Skin epidermis (tissue), 12 donors: ENCODE data around the gene CHD5.

ENCODE experiments used
- H3K27ac ChIP-seq, 21 experiments: fragments of 200-600 bp; sonication (generic) in 11 of 21; one replicate each; pipeline ENCODE4 v1.5.0; 2020; ENCODE audit warnings: mild to moderate bottlenecking in 3 of 21, inconsistent platforms in 2 of 21, moderate library complexity in 2 of 21
- H3K4me3 ChIP-seq, 7 experiments: fragments of 200-600 bp; sonication (generic) in 2 of 7; one replicate each; pipeline ENCODE4 v1.5.0; 2020; ENCODE audit warnings: inconsistent platforms in 2 of 7, mild to moderate bottlenecking in 2 of 7, moderate library complexity in 1 of 7

Gene CHD5

DNA sequence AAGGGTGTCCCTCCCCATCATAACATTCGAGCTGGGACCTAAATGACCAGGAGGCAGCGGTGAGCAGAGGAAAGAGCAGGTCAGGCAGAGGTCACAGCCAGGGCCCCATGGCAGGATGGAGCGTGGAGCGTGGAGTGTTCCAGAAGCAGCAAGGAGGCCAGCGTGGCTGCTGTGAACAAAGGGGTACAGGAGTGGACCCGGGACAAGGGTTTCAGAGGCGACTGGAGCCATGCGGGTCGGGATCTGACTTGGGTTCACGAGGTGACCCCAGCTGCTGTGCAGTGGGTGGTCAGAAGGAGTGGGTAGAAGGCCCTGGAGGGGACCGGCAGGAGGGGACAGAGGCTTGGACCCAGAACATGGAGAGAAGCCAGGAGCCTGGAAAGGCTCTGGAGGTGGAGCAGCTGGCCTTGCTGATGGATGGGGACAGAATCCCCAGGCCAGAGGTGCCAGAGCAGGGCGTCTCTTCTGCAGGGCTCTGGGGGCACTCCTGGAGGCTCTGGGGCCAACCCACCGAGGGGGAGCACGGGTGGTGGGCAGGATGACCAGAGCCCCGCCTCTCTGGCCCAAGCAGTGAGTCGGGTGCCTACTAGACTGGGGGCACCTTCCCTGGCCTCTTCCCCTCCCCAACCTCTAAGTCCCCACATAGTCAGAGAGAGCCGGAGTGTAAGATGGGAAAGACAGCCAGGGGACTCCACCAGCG is 2.3 kb downstream of the CHD5 start:
- no peak overlapping the region for H3K27ac ChIP-seq
- no peak overlapping the region for H3K4me3 ChIP-seq

DNA sequence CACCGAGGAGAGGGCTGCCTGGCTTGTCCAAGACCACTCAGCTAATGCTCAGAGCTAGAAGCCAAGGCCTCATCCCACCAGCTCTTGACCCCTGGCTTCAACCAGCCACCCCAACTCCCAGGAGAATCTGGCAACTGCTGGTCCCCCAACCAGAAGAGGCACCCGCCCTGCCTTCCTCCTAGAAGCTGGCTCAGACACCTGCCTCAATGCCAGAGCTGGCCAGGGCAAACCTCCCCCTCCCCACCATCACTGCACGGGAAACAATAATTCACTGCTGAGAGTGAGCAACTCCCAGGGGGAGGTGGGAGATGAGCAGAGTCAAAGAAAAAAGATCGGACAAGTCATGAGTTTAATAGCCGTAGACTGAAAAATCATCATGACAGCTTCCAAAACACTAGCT is 3.3 kb downstream of the CHD5 start:
- no peak overlapping the region for H3K4me3 ChIP-seq
- H3K27ac ChIP-seq, result no peak overlapping the region

DNA sequence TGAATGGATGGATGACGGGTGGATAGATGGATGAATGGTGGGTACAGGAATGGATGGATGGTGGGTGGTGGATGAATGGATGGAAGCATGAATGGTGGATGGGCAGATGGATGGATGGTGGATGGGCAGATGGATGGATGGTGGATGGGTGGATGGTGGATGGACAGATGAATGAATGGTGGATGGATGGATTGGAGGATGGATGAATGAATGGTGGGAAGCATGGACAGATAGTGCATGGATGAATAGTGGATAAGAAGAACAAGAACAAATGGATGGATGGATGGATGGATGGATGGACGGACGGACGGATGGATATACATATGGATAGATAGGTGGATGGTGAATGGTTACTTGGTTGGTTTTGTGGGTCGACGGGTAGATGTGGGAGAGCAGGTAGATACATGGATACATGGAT is 4.7 kb downstream of the CHD5 start:
- no peak overlapping the region for H3K27ac ChIP-seq

GRCh38 chr1:6174621-6175410 is 5.3 kb downstream of the CHD5 start:
- Histone ChIP-seq H3K27ac (no peak overlapping the region), H3K4me3 (no peak overlapping the region)

More for the DNA sequence above, 4.7 kb downstream of the CHD5 start:
- H3K4me3 ChIP-seq, result no peak overlapping the region

DNA sequence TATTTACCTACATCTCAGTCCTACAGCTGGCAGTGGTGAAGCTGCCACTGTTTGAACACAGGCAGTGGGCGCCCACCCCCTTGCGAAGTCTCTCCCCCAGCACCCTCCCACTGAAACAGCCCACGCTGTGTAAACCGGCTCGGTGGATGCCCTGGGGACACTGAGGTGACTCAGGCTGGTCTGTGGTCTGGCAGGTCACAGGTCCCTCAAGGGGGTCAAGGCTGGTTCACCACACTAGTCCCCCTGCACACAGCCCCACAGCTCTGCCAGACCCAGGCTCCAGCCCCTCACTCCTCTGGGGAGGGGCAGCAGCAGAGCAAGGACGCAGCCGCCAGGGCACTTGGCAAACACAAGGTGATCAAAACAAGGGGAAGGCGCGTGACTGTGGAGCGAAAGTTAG is 7.6 kb downstream of the CHD5 start:
- no peak overlapping the region for H3K27ac ChIP-seq
- no peak overlapping the region for H3K4me3 ChIP-seq

GRCh38 chr1:6171548-6172124 is 8.5 kb downstream of the CHD5 start:
- Histone ChIP-seq H3K27ac (no peak overlapping the region), H3K4me3 (no peak overlapping the region)

DNA sequence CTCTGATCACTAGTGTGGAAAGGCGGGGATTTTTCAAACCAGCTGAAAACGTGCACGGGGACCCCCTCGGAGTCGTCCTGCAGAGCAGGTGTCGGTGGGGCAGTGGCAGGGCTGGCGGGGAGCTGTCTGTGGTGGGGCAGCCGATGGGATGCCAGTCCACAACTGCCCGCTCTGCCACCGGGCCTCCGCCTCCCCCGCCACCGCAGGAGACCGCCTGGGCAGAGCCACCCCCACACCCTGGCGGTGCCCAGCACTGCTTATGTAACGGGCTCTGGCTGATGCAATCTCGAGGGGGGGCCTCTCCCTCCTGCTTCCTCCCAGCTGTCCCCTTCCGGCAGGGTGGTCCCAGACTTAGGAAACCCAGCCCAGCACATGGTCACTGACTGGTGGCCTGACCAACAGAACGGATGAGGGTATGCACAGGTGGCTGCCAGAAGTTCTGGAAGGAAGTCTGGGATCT is 9.3 kb downstream of the CHD5 start:
- Histone ChIP-seq H3K4me3 (no peak overlapping the region), H3K27ac (no peak overlapping the region)

DNA sequence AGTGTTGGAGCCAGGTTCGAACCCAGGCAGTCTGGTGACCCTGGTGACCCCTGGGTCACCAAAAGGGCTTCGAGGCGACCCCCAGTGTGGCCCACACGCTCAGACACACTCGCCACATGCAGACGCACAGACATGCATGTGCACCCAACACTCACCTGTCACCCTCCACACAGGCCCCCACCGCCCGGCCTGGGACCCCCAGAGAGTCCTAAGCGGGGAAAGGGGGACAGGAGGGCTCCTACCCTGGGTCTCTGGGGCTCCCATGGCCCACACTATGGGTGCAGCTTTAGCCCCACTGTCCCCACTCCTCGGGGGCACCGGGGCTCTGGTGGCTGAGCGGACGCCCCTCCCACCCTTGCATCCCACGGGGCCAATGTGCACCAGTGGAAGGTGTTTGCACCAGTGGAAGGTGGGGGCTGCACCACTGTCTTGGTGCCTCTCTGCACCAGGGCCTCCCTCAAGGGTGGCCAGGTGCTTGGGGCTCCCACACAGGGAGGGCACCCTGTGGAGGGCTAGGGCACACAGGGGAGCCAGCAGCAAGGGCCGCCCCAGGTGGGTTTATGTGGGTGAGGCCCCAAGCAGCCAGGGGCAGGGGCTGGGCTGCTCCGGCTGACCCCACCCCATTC is 9.9 kb downstream of the CHD5 start:
- Histone ChIP-seq H3K27ac (no peak overlapping the region), H3K4me3 (no peak overlapping the region)

- no peak overlapping the region for H3K4me3 ChIP-seq
- H3K27ac ChIP-seq, result no peak overlapping the region
These were observed 11.1 kb downstream of the CHD5 start for GRCh38 chr1:6168947-6169586.

- no peak overlapping the region for H3K4me3 ChIP-seq
- H3K27ac ChIP-seq, result no peak overlapping the region
These were observed 12.5 kb downstream of the CHD5 start for GRCh38 chr1:6167391-6168303.

DNA sequence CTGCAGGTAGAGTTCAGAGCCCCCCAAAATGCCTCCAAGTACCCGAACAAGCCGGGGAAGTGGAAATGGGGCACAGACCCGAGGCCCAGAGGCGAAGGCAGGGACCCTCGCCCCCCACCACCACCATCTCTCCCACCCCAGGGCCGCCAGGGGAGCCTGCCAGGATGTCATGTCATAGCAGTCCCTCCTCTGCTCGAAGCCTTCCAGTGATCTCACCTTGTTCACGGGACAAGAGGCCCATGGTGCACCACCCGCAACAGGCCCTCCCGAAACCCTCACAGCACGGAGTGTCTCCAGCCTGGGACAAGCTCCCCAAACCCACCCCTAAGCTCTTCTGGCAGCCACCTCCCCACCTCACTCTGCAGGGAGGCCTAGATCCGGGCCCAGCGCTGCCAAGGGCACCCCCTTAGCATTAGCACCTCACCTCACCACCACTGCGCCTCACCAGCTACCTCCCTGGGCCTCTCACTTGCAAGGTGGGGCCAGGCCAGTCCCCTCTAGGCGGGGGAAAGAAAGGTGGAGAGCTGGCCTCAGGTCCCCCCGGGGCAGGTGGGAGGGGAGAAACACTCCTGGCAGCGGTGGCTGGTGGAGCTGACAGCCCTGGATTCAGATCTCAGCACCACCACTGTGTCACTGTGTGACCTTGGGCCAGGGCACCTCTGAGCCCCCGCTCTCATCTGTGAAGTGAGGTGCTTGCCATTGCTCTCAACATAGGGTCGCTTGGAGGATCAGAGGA is 13.3 kb downstream of the CHD5 start:
- no peak overlapping the region for H3K4me3 ChIP-seq

GRCh38 chr1:6166221-6166620 is 13.9 kb downstream of the CHD5 start:
- Histone ChIP-seq H3K4me3 (no peak overlapping the region), H3K27ac (no peak overlapping the region)

More for the DNA sequence above, 13.3 kb downstream of the CHD5 start:
- no peak overlapping the region for H3K27ac ChIP-seq

DNA sequence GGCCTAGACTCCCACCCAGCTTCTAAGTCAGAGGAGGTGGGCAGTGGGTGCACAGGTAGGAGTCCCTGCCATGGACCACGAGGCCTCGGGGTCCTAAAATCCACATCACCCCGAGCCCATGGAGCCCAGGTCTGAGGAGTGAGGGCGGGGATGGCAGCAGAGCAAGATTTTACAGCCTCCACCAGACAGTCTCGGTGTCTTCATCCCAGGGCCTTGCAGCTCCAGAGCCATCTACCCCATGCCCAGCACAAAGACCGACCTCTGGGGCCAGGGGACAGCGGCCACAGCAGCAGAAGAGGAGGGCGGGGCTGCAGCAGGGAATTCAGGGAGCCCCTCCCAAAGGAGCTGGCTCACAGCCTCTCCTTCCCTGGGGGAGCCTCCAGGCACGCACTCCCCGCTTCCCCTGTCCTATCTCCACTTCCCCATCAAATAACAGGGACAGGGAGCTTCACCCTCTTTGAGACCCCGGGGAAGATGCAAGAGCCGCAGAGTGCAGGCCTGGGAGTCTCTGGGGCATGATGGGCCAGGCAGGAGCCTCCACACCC is 14.6 kb downstream of the CHD5 start:
- no peak overlapping the region for H3K27ac ChIP-seq

GRCh38 chr1:6165027-6165426 is 15.1 kb downstream of the CHD5 start:
- H3K4me3 ChIP-seq, result no peak overlapping the region
- H3K27ac ChIP-seq, result no peak overlapping the region

More for the DNA sequence above, 14.6 kb downstream of the CHD5 start:
- H3K4me3 ChIP-seq, result no peak overlapping the region

DNA sequence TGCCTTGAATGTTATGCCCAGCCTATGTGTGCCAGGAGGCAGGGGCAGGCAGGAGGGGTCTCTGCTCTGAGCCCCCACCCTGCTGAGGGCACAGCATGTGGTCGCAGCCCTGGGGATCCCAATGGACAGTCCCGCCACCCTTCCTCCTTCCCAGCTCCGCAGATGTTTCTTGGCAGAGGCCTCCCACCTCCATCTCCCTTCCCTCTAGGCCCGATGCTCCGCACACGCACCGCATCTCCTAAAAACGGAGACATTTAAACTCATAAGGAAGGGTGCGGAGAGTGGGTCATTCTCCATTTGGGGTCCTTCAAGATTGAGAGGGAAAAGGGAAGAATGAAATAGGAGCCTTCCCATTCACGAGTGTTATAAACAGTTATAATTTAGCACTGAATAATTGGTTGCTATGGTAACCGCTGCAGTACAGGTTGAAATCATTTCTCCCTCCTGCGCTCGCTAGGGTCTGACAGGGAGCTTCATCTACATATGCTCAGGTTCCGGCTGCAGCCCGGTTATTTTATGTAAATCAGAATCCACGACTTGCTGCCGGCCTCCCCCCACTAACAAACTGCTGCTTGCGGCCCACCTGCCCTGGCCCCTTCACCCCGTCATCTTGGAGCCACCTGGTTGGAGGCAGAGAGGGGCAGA is 16.0 kb downstream of the CHD5 start:
- no peak overlapping the region for H3K27ac ChIP-seq
- H3K4me3 ChIP-seq, result no peak overlapping the region

DNA sequence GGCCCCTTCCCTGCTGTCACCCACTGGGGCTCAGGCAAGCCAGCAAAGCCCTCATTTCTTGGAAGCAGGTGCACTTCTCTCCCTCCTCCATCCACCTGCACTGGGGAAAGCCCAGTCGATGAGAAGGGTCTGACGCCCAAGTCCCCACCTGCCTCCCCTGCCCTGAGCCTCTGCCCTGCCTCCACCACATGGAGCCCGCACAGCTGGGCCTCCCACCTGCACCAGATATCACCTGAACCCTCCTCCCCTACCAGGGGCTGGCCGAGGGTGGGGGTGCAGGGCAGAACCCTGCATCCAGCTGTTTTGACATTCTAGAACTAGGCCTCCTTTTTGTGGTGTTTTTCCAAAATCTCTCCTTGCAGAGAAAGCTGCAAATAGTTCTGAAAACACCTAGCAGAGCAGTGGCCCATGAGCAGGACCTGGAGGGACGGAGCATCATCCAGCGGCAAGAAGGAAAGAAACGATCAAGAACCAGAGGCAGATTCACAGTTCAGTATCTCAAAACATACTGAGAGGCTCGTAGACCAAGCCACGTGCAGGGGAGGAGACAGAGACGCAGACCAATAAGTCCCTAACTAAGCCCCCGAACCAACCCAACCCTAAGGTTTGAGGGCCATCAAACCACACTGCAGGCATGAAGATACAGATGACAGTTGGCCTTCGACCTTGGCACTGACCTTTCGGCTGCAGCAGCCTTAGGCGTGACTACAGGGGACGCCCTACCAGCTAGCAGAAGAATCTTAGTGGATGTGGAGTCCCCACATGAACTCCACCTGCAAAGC is 16.7 kb downstream of the CHD5 start:
- no peak overlapping the region for H3K4me3 ChIP-seq

GRCh38 chr1:6162773-6163172 is 17.3 kb downstream of the CHD5 start:
- H3K27ac ChIP-seq, result no peak overlapping the region
- no peak overlapping the region for H3K4me3 ChIP-seq

More for the DNA sequence above, 16.7 kb downstream of the CHD5 start:
- H3K27ac ChIP-seq, result no peak overlapping the region
